Femur (tissue), 1 donor: Measurements from ENCODE around the gene FSTL4.

Experiments used
- DNase-seq: peaks from one replicate; pipeline ENCODE4 v3.0.0-alpha.2; 2017

Gene FSTL4

DNA sequence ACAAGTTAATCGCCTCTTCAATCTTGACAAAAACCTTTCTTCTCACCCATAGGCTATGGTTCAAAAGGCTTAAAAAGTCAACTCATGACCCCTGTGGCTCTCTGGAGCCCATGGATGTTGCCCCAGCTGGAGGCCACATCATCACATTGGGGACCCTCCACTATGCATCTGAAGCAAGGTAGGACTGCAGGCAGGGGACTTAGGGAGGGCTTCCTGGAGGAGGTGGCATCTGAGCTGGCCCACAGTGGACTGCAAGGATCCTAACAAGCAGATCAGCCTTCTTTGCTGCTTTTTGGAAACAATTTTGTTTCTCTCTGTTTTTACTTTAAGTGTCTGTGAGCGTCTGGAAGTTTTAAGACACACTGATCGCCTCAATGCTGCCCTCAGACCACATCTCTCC lies 325.9 kb downstream of the FSTL4 start:
- no peak for DNase-seq

- no peak for DNase-seq
Measured at GRCh38 chr5:133285583-133286021, 326.7 kb downstream of the FSTL4 start.

DNA sequence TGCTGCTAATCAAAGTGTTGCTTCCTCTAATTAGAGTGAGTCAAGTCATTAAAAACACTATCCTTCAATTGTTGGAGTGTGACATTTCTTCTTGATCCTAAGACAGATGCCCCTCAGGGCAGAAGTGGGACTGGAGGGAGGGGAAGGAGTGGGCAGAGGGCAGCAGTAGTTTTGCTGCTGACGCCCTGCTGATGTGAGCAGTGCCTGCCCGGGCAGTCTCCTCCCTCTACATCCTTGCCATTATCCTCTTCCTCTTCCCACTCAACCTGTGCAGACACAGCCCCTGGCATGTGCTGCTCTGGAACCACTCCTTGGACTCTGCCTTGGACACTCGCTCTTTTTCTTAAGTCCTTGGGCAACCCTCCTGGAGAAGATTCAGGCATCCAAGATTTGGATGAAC lies 328.0 kb downstream of the FSTL4 start:
- no peak for DNase-seq

GRCh38 chr5:133278317-133278716 lies 334.0 kb downstream of the FSTL4 start:
- DNase-seq: no peak

- DNase-seq: no peak
Measured at GRCh38 chr5:133277744-133278143, 334.6 kb downstream of the FSTL4 start.

GRCh38 chr5:133276171-133276570 lies 336.2 kb downstream of the FSTL4 start:
- DNase-seq: no peak

DNA sequence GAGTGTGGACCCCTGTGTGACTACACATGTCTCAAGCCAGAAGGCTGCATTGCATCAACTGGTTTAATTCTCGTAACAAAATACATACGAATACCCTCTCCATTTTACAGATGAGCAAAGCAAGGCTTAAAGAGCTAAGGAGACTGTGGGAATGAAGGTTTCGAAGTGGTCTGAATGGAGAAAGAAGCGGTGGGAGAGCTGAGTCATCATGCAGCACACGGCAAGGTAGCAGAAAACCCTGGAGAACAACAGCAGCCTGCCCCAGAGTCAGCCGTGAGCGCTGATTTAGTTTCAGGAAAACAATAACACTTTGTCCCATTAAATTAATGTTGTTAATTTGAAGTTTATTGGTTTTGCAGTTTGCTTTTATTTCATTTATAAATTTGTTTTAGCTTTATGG lies 336.7 kb downstream of the FSTL4 start:
- DNase-seq: no peak

- no peak for DNase-seq
Measured at GRCh38 chr5:133274597-133274935, 337.8 kb downstream of the FSTL4 start.

GRCh38 chr5:133273661-133274596 lies 338.4 kb downstream of the FSTL4 start:
- no peak for DNase-seq

DNA sequence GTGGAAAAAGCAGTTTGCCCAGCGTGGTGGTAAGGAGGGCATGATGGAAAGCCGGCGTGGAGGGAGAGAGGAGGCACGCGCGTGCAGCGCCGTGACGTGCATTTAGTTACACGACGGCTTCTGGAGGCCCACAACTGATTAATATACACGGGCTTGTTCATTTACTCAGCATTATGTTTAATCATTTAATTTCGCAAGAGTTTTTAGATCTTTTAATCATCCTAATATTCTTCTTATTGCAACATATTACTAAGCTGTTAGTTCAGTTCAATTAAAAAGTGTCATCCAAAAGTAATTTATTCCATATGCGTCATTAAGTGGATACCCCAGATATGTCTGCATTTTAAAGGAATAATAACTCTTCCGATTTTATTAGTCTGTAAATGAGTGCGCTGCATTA lies 340.0 kb downstream of the FSTL4 start:
- DNase-seq: no peak

DNA sequence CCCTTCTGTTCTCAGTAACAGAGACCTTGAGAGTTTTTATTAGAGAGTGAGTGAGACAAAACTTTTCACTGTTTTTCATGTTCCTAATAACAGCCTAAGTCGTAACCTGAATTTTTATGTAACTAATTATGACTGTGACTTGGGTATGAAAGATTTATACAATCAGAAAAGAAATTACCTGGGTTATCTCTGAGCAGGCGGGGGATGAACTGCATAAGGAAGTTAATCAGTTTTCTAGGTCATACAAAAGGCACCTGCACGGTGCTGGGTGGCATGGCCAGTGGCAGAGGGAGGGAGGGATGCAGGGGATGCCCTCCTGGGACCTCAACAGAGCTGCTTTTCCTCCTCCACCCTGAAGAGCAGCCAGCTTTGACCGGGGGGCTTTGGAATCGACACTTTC lies 340.7 kb downstream of the FSTL4 start:
- no peak for DNase-seq

GRCh38 chr5:133269691-133270090 lies 342.6 kb downstream of the FSTL4 start:
- DNase-seq: no peak

DNA sequence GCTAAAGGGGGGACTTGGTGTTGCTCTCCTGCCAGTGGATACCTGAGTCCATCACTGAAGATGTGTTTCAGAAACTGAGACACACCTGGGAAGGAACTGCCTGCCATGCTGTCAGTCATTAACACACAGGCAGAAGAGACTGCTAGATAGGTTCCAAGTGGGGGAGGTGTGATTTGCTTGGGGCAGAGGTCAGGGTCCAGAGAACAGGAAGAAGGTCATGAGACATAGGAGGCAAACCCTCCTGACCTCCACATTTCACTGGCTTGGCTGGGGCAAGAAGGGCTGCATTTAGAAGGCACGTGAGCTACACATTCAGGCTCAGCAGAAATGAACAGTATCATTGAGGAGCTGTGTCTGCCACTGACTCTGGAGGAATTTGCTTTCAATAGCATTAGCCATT lies 344.7 kb downstream of the FSTL4 start:
- no peak for DNase-seq

DNA sequence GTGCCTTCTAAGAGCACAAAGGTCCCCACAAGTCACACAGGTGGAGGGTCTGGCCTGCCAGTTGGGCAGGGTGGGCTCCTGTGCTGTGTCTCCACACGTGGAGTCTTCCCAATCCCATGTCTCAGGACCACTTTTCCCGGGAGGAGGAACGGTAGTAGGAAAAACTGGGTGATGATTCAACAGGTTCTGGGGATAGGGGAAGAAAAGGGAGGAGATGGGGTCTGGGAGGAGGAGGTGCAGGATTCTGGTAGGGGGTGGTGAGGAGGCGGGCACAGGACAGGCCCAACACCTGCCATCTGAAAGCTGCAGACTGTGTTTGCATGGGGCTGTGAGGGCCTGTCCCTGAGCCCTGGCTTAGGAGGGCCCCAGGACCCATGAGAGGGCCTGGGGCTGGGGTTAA lies 345.4 kb downstream of the FSTL4 start:
- no peak for DNase-seq

- no peak for DNase-seq
Measured at GRCh38 chr5:133266527-133266878, 345.8 kb downstream of the FSTL4 start.

- DNase-seq: no peak
Measured at GRCh38 chr5:133265720-133266526, 346.4 kb downstream of the FSTL4 start.

- DNase-seq: no peak
Measured at GRCh38 chr5:133265257-133265656, 347.1 kb downstream of the FSTL4 start.

DNA sequence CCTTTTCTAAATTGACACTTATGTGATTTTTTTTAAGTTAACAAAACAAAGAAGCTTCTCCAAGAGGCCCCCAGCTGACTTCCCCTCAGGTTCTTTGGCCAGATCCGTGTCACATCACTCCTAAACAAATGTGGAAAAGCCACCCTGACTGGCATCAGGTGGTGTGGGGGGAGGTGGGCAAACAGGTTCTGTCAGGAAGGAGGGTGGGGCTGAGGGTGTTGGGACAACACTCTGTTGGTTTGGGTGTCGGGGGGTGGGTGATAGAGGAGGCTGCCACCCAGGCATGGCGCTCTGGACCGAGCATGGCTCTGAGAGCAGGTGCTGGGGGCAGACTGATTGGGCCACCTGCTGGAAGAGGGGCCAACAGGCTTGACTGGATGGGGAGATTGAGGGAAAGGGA lies 349.7 kb downstream of the FSTL4 start:
- no peak for DNase-seq

DNA sequence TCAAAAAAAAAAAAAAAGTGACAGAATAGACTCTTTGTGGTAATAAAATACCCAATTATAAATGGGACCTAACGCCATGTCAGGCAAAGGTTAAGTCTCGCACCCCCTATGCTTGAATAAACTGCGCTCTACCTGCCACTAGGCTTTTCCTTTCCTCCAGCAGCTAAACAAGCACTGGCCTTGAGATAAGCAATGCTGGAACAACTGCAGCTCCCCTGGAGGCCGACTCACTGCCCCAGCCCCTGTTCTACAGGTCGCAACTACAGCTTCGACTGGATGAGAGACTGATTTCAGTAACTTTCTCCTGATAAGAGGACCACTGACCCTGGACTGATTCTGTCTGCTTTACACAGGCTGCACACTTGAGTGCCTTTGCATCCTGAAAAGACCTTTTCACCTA lies 350.3 kb downstream of the FSTL4 start:
- no peak for DNase-seq

DNA sequence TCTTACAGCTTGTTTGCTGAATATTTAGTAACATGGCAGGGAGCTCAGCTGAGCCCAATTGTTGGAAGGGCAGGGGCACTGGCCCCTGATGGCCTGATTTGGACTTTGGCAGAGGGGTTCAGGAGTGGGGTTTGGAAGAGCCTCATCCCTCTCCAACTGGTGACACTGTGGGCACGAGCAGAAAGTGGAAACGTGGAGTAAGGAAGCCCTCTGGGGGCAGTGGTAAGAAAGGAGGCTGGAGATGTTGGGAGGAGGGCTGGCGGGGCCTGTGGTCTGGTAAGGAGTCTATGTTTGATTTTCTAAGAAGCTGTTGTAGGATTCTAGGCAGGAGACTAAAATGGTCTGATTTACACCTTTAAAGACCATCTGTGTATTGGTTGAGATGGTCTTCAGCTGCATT lies 351.6 kb downstream of the FSTL4 start:
- DNase-seq: no peak

DNA sequence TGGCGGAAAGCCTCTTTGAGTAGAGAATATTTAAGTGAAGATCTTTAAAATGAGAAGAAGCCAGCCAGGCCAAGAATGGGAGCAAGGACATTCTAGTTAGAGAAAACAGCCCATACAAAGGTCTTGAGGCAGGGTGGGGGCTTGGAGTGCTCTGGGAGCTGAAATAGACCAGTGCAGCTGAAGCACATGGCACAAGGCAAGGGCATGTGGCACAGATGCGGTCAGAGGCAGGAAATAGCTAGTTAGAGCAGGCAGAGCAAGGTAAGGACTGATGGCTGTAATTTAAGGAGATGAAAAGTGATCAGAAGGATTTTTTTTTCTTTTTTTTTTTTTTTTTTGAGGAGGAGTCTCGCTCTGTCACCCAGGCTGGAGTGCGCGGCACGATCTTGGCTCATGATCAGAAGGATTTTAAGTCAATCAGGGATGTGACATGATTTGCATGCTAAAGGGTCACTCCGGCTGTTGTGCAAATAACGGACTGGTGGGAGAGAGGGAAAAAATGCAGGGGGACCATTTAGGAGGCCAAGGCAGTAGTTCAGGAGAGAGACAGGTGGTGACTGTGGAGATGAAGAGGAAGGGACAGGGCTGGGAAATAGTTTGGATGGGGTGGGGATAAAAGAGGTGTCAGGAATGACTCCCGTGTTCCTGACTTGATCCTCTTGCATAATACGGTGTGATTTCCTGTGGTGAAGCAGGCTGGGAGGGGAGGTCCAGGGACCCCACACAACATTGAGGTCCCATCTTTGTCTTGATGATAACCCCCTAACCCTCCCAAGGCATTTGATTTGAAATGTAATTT lies 352.9 kb downstream of the FSTL4 start:
- DNase-seq: no peak

- DNase-seq: no peak
Measured at GRCh38 chr5:133257977-133258376, 354.4 kb downstream of the FSTL4 start.

- no peak for DNase-seq
Measured at GRCh38 chr5:133256276-133256675, 356.1 kb downstream of the FSTL4 start.
